NCI-H510A treated with DMSO at 0.1 percent for 48 hours (cell line): ENCODE results near the gene NCOR1.

Source experiments
- DNase-seq: peaks from one replicate; lab custom pipeline; 2025; lab: John Stamatoyannopoulos, UW

Gene NCOR1

DNA sequence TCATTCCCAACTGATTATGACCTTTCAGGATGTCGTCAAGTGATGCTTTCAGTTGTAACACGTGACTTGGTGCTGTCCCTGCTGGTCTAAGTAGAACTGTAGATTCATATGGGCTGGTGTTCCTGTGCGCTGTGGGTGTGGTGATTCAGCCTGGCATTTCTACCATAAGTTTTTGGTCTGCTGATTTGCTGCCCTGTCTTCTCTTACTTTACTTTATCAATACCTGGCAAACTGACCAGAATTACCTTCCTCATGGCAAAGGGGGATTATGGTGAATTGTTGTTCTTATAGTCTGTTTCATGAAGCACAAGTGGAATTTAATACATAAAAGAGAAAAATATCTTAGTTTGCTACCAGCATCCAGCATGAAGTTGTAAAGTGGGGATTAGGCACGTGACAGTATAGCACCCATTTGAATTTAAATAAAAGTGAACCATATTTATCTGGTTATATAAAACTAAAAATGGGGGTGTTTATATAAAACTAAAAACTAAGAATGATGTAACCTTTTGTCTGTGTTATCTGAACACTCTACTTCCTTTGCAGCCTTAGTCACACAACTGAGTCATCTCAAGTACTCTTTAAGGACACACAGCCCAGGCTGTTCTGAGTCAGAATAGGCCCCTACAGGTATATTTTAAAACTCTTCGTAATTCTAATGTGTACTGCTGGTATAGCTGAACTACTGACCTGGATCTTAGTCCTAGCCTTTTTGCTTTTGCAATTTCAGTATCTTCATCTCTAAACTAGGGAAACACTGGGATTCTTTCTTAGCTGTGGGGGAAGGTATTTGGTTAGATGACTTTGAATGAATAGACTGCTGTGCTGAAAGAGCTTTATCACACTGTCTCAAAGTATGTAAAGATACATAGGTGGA is 187.4 kb downstream of the NCOR1 start:
- DNase-seq = peak; percentile 9

DNA sequence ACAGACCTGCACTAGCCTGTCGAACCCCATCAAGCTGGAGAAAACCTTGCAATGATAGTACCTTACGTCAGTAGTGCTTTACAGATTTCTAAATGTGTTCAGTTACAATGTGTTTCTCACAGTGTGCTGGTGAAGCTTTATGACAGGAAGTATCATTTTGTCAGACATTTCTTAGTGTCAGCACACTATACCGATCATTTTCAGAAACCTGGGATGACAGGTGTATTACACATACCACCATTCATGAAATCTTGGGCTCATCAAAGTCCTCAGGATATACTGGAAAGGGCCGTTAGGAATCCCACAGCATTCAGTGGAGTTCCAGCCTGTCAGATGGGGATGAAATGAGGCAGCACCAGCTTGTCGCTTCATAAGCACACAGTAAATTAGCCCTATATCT is 188.4 kb downstream of the NCOR1 start:
- DNase-seq = no peak

DNA sequence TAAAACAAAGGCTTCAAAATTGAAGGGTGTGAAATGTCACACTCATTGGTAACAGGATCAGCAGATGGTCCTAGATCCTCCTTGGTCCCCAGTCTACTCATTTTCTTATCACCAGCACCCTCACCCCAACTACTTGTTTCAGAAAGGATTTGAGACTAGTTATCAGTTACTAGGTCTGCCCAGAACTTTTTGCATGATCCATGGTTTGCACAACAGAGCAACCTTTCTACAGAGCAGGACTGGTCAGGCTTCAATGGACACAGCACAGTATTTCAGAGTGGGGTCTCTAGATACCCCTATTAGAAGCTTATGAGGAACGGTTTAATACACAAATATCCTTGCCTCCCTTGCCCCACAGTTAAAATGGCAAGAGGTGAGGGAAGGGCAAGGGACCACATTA is 190.1 kb downstream of the NCOR1 start:
- no peak for DNase-seq

DNA sequence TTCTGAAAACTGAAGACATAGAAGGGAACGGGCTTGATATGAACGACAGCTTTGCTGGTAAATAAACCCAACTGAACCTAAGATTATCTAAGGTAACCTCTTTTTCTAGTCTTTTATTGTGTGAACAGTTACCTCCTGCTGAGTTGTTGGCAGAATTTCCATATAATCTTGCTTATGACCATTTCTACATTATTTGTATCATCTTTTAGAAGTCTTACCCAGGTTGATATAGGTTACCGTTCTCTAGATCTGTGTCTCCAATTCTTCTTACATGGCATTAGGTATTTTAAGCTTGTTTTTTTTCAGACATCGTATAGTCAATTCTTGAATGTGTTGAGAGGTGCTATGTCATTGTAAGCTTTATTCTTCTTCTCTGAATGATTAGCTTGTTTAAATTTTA is 191.5 kb downstream of the NCOR1 start:
- DNase-seq = no peak

DNA sequence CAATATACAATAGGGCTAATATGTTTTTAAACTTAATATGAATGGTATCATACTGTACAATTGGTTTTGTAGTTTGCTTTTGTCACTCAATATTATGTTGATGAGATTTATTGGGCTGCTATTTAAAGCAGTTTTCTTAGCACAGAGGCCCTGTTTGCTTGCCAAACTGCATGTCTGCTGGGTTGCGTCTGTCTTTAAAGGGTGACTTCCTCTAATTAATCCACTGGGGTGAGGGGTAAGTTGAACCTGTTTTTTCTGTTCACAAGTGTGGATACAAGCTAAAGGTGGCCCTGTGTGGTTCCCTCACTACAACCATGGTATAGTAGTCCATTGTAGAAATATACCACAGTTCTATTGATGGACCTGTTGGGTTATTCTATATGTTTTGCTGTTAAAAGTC is 196.0 kb downstream of the NCOR1 start:
- DNase-seq = no peak

DNA sequence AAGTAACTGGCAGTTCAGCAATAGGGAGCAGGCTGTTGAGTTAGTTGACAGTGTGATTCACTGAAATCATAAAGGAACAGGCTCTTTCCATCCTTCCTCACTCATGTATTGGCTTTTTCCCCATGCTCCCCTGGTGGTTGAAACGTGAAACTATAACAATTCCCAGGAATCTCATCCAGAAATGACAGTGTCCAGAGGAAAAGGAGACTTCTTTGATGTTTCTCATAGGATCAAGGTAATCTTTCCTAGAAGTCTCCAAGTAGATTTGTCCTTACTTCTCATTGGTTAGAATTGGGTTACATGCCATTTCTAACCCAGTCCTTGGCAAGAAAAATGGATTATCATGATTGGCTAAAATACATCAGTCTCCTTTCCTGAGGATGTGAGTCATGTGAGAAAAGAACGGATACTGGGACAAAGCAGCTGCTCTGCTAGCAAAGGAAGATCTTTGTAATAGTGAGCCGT is 201.4 kb downstream of the NCOR1 start:
- DNase-seq = peak; percentile 31

DNA sequence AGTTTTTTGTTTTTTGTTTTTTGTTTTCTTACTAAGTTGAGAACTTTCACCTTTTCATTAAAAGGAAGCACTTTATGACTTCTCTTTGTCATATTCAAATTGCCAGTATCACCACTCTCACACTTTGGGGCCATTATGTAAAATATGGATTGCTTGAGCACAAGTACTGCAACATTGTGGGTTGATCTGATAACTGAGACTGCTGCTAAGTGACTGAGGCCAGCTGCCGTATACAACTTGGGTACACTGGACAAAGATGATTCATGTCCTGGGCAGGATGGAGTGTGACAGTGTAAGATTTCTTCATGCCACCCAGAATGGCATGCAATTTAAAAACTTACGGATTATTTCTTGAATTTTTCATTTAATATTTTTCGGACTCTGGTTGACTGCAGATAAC is 207.9 kb downstream of the NCOR1 start:
- no peak for DNase-seq

DNA sequence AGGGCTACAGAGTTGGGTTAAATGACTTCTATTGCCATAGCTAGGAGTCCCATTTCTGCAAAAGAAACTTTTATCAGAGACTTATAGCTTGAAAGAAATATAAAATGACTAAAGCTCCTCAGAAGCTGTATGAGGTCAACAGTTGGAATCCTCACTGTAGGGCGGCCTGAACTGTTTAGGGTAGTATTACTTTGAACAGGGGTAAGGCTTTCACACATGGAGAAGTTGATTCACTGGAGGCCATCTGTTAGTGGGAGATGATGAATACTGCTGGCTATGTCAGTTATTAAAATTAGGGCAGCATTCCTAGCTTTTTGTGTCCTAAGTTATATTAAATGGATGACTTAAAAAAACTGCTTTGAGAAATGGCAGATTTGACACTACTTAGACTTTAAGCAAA is 209.7 kb downstream of the NCOR1 start:
- no peak for DNase-seq

DNA sequence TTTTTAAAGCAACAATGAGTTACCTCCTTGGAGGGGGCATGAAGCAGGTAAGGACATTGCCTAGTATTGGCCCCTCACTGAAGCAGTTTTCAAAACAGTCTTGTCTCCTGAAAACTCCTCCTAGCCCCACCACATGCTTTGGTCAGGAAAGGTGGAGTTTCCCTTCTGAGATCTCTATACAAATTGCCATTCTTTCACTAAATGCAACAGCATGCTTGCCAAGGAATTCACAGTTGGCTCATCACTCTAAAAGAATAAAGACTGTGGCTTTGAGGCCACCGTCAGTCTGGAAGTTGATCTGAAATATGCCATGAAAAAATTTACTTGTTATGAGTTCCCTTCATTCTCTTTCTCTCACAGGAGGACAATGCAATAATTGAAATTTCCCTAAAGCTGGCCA is 211.5 kb downstream of the NCOR1 start:
- no peak for DNase-seq

DNA sequence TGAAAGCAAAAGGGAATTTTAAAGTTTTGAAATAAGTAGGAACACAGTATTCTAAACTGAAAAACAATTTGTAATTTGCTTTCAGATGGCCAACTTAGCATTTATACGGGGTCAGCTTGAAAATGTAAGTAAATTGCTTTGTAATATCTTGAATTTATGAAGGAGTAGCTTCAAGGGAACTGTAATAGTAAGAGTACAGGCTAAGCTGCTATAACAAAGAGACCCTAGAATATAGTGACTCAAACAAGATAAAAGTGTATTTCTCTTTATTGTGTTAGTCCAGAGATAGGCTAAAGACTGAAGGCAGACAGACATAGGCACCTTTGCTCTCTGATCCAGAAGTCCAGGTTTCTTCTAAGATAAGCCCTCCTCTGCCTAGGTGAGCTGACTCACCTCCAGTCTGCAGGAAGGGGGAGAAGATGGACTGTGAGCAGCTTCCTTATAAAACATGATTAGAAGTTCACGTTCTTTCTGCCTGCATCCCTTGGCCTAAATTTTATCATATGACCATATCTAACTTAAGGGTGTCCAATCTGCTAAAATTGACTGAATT is 212.6 kb downstream of the NCOR1 start:
- DNase-seq = no peak

DNA sequence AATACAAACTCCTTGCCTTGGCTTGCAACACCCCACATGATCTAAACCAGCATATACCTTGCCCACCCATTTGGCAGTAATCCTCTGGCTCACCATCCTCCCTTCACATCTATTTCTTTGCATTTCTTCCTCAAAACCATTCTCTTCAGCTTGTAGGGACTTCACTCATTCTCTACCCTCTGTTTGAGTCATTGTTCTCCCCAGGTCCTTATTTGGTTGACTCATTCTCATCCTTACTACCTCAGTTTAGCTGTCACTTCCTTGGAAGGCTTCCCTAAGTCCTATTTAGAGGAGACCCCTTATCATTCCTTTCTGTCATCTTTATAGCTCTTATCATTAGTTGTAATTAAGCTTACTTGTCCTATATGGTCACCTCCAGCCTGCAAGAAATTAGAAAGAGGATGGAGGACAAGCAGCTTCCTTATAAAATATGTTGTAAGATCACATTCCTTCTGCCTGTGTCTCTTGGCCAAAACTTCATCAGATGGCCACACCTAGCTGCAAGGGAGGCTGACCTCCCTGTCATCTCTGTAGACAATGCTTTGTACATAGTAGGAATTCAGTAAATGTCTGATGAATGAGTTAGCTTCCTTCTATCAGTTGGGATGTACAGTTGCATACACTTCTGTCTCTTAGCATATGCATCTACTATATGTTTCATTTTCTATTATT is 214.0 kb downstream of the NCOR1 start:
- no peak for DNase-seq

DNA sequence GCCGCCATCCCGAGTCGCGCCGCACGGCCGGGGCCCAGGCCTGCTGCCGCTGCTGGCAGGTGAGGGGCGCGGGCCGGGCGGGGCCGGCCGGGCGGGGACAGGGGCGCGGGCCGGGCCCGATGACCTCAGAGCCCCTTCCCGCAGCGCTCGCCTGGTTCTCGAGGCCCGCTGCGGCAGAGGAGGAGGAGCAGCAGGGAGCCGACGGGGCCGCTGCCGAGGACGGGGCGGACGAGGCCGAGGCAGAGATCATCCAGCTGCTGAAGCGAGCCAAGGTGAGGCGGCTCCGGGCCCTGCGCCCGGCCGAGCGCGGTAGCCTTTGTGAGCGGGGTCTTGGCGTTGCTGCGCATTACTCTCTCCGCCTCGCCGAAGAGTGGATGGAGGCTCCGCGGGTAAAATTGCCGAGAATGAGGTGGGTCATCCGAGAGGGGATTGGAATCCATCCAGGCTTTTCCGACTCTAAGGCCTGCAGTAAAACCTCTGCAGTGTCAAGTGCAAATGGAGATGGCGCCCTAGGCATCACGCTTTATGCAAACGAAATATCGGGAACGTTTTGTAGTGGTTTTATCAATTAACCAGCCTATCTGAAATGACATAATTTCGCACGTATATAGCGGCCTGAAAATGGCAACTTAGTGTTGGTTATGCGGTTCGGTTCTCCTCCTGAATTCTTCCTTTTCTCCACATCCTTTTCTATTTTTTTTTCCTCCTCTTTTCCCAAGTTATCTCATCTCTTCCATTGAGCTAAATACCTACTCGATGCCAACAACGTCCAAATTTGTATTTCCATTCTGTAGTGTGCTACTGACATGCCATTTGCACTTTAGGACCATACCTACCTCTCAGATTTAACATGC is 215.1 kb downstream of the NCOR1 start:
- DNase-seq = peak; percentile 35

DNA sequence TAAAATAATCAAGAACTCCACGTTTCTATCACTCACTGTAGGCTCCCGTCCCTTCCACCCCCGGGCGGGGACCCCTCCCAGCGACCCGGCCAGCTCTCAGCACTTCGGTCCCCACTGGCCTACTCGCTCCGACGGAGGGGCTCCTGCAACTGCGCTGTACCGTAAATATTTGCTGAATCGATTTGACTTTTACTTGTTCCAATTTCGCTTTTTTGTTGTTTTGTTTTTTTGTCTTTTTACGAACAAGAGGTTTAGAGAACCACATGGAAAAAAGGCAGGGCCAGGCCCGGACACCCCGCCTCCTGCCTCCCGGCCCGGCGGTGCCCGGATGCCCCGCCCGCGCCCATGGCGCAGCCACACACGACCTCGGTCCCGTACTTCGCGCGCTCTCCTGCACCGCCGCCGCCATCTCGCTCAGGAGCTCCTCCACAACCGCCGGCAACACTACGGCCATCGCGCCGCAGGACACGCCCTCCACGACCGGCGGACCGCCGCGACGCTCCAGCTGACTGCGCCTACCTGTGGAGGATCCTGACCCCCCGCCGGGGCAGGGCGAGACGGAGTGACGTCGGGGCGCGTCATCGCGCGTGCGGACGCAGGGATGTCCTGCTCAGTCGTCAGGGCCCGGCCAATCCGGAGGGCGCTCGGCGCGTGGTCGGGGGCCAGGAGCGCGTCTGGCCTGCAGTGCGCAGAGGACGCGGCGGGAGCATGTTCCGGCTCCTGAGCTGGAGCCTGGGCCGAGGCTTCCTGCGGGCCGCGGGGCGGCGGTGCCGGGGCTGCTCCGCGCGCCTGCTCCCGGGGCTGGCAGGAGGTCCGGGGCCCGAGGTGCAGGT is 216.0 kb downstream of the NCOR1 start, which contains the start of the genes TTC19 and ZSWIM7:
TTC19 (plus strand) TSS at position 684 of the 833 bp plus-strand sequence; CDS start at position 709, 25 bp downstream.
ZSWIM7 (minus strand) TSS at position 564 of the 833 bp plus-strand sequence; CDS start at position 454, 110 bp downstream.
- peak; percentile 95 for DNase-seq

DNA sequence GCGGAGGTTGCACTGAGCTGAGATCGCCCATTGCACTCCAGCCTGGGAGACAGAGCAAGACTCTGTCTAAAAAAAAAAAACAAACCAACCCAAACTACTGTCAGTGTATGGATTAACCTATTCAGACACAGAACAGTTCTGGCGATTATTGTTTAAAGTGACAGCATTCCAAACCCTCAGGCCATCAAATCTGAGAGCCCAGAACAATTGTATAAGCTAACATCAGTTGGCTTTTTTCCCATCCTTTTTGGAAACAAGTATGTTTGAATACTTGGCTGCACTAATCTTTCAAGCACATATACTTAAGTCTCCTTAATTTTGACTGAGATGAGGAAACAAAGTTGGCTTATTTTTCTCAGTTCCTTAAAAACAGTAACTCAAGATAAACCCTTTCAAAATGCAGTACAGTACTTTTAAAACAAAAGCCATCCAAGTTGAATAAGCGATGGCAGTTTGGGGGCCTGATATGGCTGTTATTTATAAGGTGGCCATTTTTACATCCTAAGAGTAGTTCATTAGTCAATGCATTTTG is 217.2 kb downstream of the NCOR1 start:
- DNase-seq = no peak

DNA sequence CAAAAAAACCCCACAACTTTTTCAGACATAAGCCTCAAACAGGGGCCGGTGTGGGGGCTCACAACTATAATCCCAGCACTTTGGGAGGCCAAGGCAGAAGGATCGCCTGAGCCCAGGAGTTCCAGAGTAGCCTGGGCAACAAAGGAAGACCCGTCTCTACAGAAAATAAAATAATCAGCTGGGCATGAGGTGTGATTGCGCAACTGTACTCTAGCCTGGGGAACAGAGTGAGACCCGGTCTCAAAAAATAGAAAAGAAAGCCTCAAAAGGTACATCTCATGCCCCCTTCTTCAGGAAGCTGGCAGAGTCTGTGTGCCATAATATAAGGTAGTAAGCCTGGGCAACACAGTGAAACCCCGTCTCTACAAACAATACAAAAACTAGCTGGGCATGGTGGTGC is 219.0 kb downstream of the NCOR1 start:
- DNase-seq = no peak

DNA sequence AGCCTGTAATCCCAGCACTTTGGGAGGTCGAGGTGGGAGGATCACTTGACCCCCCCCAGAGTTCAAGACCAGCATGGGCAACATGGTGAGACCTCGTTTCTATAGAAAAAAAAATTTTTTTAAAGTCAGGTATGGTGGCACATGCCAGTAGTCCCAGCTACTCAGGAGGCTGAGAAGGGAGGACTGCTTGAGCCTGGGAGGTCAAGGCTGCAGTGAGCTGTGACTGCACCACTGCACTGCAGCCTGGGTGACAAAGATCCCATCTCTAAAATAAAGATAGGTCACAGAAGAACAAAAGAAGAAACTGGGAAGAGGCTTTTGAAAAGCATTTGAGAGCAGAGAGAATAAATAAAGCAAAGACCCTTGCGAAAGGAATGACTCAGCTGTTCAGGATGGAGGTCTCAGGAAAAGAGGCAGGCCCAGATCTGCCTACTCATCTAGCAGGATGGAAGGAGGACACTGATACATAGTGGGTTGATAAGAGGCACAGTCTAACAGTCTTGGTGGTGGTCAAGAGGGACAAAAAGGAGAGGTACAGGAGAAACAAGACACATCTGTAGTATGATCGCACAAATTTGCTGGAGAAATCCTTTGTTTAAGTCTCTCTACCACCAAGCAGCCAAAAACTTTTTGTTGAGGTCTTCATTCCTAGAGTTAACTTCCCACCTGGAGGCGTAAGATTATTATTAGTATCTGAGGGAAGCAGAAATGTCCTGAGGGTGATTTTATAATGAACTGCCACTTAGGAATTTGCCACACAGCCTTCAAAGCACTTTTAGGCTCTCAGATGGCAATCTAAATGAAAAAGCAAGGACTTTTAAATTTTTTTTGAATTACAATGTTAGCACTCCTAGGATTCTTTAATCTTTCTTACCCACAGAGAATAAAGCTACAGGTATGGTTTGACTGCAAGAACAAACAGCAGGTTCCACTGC is 233.4 kb downstream of the NCOR1 start:
- DNase-seq = no peak

DNA sequence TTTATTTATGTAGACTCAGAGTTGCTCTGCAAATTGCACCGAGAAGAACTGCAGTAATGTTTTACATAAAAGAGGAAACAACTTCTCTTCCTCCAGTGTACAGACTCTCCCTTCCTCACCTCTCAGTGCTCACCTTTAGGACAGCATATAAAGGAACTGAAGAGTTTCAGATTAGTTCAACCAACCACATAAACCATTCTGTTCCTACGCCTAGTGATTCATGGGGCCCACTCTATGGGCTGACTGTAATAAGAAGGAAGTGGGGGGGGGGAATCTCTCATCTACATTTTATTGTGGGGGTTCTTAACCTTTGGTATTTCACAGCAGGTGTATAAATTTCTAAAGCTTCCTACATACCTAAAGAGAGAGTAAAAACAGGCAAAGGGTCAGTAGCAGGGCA is 234.1 kb downstream of the NCOR1 start:
- no peak for DNase-seq
